A549 (cell line): ENCODE data around the gene NAXD.

Experiments used
- CBX2 ChIP-seq: fragments of 200-600 bp; sonication (generic); IDR thresholded peaks from 2 replicates; pipeline ENCODE4 v1.6.1; 2016; ENCODE audit warnings: low read depth, mild to moderate bottlenecking, borderline replicate concordance
- CBX8 ChIP-seq: fragments of 200-600 bp; sonication (generic); IDR thresholded peaks from 2 replicates; pipeline ENCODE4 v1.6.1; 2016
- CTCF ChIP-seq: fragments of >200 bp; sonication (Bioruptor Twin); formaldehyde crosslinking; IDR thresholded peaks from 3 replicates; pipeline ENCODE4 v1.5.1; 2016
- ESRRA ChIP-seq: fragments of 150-350 bp; IDR thresholded peaks from 2 replicates; pipeline ENCODE4 v1.6.1; 2014; ENCODE audit warnings: mild to moderate bottlenecking, low read length, borderline replicate concordance
- FOSB ChIP-seq: fragments of 250-450 bp; sonication (Bioruptor Pico); IDR thresholded peaks from 2 replicates; pipeline ENCODE4 v1.5.0; 2020; ENCODE audit warnings: mild to moderate bottlenecking, moderate library complexity
- FOXS1 ChIP-seq: fragments of 250-450 bp; sonication (Bioruptor Pico); IDR thresholded peaks from 2 replicates; pipeline ENCODE4 v1.5.0; 2020; ENCODE audit warnings: mild to moderate bottlenecking, moderate library complexity
- RFX5 ChIP-seq: fragments of 450-650 bp; IDR thresholded peaks from 2 replicates; pipeline ENCODE4 v1.7.1; 2014; ENCODE audit warnings: antibody characterized with exemption, mild to moderate bottlenecking, moderate library complexity

GRCh38 chr13:110662091-110662490 is 46.7 kb downstream of the NAXD start:
- TF ChIP-seq FOXS1 (CRISPR knock-in tag), result no peak
- no peak for TF ChIP-seq CBX8
- no peak for TF ChIP-seq CTCF
- no peak for TF ChIP-seq ESRRA
- TF ChIP-seq RFX5, result no peak
- no peak for TF ChIP-seq CBX2
- no peak for TF ChIP-seq FOSB (CRISPR knock-in tag)
